GM12874 (cell line): ENCODE results near the gene PAXX.

Experiments
- TF ChIP-seq, protein P1 (sequence below): IDR thresholded peaks from 2 replicates; pipeline ENCODE4 v1.5.1; 2011; ENCODE audit warnings: low read depth, mild to moderate bottlenecking, control low read depth, low read length, moderate library complexity; ENCODE audit not compliant: insufficient read depth

The PAXX gene

DNA sequence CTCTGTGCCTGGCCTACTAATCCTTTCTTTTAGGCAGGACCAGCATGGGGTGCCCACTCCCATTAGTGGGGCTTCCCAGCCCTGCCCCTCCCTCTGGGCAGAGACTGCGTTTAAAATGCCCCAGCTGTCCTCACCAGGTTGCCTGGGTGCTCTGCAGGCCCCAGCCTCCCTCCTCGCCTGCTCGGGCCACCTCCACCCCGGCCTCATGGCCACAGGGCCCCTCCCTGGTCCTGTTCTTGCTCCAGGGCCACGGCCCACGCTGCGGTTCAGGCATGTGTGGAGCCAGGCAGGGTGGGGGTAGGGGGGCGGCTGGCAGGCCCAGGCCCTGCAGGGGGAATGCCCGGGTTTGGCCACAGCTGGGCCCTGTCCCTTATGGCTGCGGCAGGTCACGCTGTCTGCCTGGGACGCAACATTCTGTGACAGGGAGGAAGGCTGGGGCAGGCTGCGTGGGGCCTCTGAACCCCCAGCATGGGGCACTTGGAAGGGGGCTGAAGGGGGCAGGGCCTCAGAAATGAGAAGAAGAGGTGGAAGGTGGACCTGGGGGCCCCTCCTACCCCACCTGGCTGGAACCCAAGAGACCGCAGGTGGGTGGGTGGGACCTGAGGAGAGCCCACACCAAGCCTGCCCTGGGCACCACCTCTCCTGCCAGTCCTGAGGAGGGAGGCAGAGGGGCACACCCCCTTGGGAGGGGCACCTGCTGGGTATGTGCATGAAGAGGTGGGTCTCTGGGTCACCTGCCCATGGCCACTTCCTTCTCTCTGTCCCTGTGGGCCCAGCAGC lies 40.5 kb upstream of the PAXX start, which contains the start of gene LCN12:
LCN12 (plus strand) TSS at position 733 of the 780 bp plus-strand sequence. CDS start 55 bp downstream, outside the sequence.
- TF ChIP-seq, protein P1, sequence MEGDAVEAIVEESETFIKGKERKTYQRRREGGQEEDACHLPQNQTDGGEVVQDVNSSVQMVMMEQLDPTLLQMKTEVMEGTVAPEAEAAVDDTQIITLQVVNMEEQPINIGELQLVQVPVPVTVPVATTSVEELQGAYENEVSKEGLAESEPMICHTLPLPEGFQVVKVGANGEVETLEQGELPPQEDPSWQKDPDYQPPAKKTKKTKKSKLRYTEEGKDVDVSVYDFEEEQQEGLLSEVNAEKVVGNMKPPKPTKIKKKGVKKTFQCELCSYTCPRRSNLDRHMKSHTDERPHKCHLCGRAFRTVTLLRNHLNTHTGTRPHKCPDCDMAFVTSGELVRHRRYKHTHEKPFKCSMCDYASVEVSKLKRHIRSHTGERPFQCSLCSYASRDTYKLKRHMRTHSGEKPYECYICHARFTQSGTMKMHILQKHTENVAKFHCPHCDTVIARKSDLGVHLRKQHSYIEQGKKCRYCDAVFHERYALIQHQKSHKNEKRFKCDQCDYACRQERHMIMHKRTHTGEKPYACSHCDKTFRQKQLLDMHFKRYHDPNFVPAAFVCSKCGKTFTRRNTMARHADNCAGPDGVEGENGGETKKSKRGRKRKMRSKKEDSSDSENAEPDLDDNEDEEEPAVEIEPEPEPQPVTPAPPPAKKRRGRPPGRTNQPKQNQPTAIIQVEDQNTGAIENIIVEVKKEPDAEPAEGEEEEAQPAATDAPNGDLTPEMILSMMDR, result no peak

DNA sequence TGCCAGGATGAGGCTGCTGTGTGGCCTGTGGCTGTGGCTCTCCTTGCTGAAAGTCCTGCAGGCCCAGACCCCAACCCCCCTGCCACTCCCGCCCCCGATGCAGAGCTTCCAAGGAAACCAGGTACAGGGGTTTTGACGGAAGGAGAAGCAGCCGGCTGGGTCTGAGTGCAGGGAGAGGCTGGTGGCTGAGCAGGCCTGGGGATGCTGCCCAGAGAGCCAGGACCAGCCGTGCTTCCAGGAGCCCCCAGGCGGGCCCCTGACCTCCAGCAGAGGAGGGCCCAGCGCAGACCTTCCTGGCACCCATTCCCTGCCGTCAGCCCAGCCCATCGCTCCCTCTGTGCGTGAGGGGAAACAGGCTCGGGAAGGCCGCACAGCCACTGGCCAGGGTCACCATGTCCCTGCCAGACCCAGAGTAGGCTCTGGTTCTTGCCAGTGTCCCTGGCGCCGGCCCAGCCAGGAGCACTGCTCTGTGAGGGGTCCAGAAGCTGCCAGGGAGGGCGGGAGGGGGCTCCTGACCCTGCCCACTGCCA lies 39.8 kb upstream of the PAXX start:
- TF ChIP-seq, protein P1, result no peak

DNA sequence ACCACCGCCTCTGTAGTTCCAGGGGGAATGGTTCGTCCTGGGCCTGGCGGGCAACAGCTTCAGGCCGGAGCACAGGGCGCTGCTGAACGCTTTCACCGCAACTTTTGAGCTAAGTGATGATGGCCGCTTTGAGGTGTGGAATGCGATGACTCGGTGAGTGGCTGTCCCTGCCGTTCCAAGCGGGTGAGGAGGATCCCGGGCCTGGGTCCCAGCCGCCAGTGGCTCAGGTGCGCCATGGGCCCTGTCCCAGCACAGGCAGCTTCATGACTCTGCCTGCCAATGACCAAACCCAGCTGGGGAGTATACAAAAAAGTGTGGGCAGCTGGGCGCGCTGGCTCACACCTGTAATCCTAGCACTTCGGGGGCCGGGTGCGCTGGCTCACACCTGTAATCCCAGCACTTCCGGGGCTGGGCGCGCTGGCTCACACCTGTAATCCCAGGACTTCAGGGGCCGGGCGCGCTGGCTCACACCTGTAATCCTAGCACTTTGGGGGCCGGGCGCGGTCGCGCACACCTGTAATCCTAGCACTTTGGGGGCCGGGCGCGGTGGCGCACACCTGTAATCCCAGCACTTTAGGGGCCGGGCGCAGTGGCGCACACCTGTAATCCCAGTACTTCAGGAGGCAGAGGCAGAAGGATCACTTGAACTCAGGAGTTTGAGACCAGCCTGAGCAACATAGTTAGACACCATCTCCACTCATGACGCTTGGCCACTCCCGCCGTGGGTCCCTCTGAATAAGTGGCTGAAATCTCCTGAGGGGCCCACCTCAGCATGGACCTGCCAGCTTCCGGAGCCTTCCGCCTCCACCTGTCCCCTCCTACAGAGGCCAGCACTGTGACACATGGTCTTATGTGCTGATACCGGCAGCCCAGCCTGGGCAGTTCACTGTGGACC lies 39.1 kb upstream of the PAXX start:
- TF ChIP-seq, protein P1, result no peak

GRCh38 chr9:136953771-136954269 lies 38.4 kb upstream of the PAXX start:
- TF ChIP-seq, protein P1, result no peak

DNA sequence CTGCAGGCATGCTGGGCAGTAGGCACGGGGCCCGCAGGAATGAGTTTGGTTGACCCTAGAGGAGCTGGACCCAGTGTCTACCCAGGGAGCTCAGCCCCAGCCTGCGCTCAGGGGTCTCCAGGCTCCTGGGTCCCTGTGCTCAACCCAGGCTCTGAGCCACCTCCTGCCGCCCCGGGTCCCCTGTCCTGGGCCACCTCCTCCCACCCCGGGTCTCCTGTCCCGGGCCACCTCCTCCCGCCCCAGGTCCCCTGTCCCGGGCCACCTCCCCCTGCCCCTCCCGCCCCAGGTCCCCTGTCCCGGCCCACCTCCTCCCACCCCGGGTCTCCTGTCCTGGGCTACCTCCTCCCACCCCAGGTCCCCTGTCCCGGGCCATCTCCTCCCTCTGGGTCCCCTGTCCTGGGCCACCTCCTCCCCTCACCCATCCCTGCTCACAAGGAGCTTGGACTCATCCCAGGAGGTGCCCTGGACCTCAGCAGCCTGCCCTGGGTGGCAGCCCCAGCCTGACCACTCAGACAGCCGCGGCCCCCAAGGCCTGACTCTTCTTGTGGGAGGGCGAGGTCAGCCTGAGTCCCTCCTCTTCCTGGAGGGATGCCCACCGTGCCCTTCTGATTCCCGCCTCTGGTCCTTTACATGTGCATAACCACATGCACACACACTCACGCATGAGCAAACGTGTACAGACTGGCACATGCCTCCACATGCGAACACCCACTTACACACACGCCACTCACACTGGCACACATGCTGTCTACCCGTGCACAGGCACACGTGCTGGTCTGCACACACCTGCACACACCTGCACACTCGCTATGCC lies 37.7 kb upstream of the PAXX start:
- TF ChIP-seq, protein P1, result no peak

DNA sequence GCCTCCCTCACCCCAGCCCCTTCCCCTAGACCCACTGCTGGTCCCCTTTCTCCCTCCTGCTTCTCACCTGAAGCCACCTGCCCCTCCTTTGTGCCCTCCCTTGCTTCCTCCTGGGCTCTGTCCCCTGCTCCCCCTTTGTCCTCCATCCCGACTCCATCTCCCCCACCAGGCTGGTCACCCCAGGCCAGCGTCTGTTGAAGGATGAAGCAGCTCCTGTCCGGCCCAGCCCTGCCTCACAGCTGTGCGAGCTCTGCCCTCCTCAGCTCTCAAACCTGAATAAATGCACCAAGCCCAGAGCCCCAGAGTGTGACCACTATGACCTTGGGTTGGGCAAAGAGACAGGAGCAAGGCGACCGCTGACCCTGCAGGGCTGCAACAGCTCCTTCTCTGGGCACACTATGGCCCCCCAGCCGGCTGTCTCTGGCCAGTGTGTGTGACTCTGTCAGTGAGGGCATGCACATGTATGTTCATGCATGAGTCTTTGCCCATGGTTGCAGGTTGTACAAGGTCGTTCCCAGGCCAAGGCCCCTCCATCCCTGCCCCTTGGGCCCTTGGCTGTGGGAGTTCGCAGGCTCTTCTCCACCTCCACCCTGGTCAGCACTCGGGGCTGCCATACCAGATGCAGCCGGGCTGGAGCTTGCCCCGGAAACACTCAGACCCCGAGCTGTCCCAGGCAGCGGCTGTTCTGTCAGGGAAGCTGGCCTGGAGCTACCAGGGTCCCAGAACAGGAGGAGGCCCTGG lies 36.9 kb upstream of the PAXX start:
- TF ChIP-seq, protein P1, result no peak
